ENCODE results near the gene DLG2.

DLG2 gene

GRCh38 chr11:85109141-85109540 is 518.0 kb downstream of the DLG2 start:
- no peak overlapping the region for H3K4me3 ChIP-seq (ENCODE audit: low read depth, low read length)
- DNase-seq (ENCODE audit: low read depth), result peak; percentile 25
- TF ChIP-seq CTCF (IDR thresholded peaks at IDR 0.05; ENCODE audit: low read depth, low read length, missing control alignments), result no peak

DNA sequence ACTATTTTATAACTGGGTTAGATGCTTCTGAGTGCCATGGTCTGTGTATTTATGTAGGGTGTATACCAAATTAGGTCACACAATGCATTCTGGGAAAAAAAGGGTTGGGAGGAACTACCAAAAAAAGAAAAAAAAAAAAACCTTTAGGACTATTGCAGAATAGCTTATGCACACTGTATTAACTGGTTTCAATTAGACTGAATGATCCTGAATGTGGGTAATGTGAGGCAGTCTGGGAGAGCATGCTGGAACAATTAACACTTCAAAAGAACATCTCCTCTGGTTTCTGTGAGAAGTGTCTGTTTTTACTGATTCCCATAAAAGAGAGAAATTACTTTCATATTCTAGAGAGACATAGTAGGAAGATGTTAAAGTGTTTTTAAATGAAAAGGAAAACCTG is 521.3 kb downstream of the DLG2 start:
- no peak for DNase-seq (ENCODE audit: low read depth)
- TF ChIP-seq CTCF (IDR thresholded peaks at IDR 0.05; ENCODE audit: low read depth, low read length, missing control alignments), result no peak
- no peak overlapping the region for H3K4me3 ChIP-seq (ENCODE audit: low read depth, low read length)

- no peak for TF ChIP-seq CTCF (IDR thresholded peaks at IDR 0.05; ENCODE audit: low read depth, low read length, missing control alignments)
- no peak for DNase-seq (ENCODE audit: low read depth)
- H3K4me3 ChIP-seq (ENCODE audit: low read depth, low read length), result no peak overlapping the region
These were observed 527.6 kb downstream of the DLG2 start for GRCh38 chr11:85099522-85099921.

- no peak overlapping the region for H3K4me3 ChIP-seq (ENCODE audit: low read depth, low read length)
- TF ChIP-seq CTCF (IDR thresholded peaks at IDR 0.05; ENCODE audit: low read depth, low read length, missing control alignments), result no peak
- no peak for DNase-seq (ENCODE audit: low read depth)
These were observed 528.1 kb downstream of the DLG2 start for GRCh38 chr11:85098996-85099395.

- no peak for DNase-seq (ENCODE audit: low read depth)
- no peak for TF ChIP-seq CTCF (IDR thresholded peaks at IDR 0.05; ENCODE audit: low read depth, low read length, missing control alignments)
- H3K4me3 ChIP-seq (ENCODE audit: low read depth, low read length), result no peak overlapping the region
These were observed 530.2 kb downstream of the DLG2 start for GRCh38 chr11:85096939-85097338.

DNA sequence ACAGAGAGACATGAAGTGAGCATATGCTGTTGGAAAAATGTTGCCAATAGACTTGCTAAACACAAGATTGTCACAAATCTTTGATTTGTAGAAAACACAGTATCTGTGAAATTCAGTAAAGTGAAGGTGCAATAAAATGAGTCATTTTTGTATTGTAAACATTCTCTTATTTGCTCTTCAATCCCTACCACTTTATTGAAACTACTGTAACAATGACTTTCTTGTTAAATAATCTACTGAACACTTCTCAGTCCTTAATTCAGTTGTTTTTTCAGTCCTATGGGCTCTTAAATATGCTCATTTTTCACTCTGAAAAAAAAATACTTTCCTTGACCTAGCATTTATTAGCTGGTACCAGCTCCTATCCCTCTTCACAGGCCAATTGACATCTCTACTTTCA is 531.9 kb downstream of the DLG2 start:
- H3K4me3 ChIP-seq (ENCODE audit: low read depth, low read length), result no peak overlapping the region
- TF ChIP-seq CTCF (IDR thresholded peaks at IDR 0.05; ENCODE audit: low read depth, low read length, missing control alignments), result no peak
- DNase-seq (ENCODE audit: low read depth), result no peak

GRCh38 chr11:85094795-85095194 is 532.3 kb downstream of the DLG2 start:
- no peak for TF ChIP-seq CTCF (IDR thresholded peaks at IDR 0.05; ENCODE audit: low read depth, low read length, missing control alignments)
- no peak overlapping the region for H3K4me3 ChIP-seq (ENCODE audit: low read depth, low read length)
- no peak for DNase-seq (ENCODE audit: low read depth)

Measured in GM12864 (cell line).